ENCODE data around the gene XPNPEP3. TPM values are rescaled to one million over a fixed set of nuclear protein-coding genes. Genes with fewer than 3 reads are reported as not detected.

Gene XPNPEP3
- 10 to 100 TPM; 12.2 to 22.7 (median 14.6) TPM for total RNA-seq
- 1 to 10 TPM; 3.2 to 4.1 (median 3.6) TPM for polyA plus RNA-seq
- long read RNA-seq, donor 1, partial matches to known transcripts, result 0 of 4 reads
- long read RNA-seq, donor 1, other reads (novel, unspliced or antisense), result 0 of 4 reads
- long read RNA-seq, donor 2, full-length matches to known transcripts, result 2 of 2 reads
- long read RNA-seq, donor 2, partial matches to known transcripts, result 0 of 2 reads
- long read RNA-seq, donor 2, other reads (novel, unspliced or antisense), result 0 of 2 reads

- 0 to 1% (median 1%) methylated on average over 38 to 63 of the region's 63 CpGs for WGBS, 5 donors
- no peaks in the 10 kb centered on the region for H3K27me3 ChIP-seq (replicated peaks in 1 of 7)
- H3K4me1 ChIP-seq, result peaks cover 38 to 77% (median 62%) of the 10 kb centered on the region in 6 donors
- H3K4me3 ChIP-seq, result peak within 1 kb of the TSS; percentile 74 to 93 (median 85)
- peaks cover 0 to 17% (median 0%) of the 10 kb centered on the region in 6 donors for H3K36me3 ChIP-seq
- H3K27ac ChIP-seq, result peak within 1 kb of the TSS; percentile 93 to 100 (median 97)
- intact Hi-C loops (cut with DNase I; ENCODE audit: low total_unique reads), result no loop called here
- DNase-seq, result peak; percentile 99
- H3K9me3 ChIP-seq, result no peaks in the 10 kb centered on the region
- TF ChIP-seq POLR2AphosphoS5 (IDR thresholded peaks at IDR 0.05) (peak; percentile 87 to 94 (median 90)), POLR2A (IDR thresholded peaks at IDR 0.05) (peak in 1 of 3 donors; percentile 50)
- TF ChIP-seq, protein P1, sequence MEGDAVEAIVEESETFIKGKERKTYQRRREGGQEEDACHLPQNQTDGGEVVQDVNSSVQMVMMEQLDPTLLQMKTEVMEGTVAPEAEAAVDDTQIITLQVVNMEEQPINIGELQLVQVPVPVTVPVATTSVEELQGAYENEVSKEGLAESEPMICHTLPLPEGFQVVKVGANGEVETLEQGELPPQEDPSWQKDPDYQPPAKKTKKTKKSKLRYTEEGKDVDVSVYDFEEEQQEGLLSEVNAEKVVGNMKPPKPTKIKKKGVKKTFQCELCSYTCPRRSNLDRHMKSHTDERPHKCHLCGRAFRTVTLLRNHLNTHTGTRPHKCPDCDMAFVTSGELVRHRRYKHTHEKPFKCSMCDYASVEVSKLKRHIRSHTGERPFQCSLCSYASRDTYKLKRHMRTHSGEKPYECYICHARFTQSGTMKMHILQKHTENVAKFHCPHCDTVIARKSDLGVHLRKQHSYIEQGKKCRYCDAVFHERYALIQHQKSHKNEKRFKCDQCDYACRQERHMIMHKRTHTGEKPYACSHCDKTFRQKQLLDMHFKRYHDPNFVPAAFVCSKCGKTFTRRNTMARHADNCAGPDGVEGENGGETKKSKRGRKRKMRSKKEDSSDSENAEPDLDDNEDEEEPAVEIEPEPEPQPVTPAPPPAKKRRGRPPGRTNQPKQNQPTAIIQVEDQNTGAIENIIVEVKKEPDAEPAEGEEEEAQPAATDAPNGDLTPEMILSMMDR (IDR thresholded peaks at IDR 0.05 in 8 of 11, conservative IDR thresholded peaks at IDR 0.05 in 3 of 11), result peak in 8 of 11 experiments; percentile 22 to 61 (median 40)
Observed at GRCh38 chr22:40856513-40857308, at the start of gene XPNPEP3, which contains the start of gene ST13. XPNPEP3 (plus strand) TSS chr22:40857148; CDS start chr22:40857182, 34 bp downstream. ST13 (minus strand) TSS chr22:40856639; CDS start chr22:40856540, 99 bp downstream.

DNA sequence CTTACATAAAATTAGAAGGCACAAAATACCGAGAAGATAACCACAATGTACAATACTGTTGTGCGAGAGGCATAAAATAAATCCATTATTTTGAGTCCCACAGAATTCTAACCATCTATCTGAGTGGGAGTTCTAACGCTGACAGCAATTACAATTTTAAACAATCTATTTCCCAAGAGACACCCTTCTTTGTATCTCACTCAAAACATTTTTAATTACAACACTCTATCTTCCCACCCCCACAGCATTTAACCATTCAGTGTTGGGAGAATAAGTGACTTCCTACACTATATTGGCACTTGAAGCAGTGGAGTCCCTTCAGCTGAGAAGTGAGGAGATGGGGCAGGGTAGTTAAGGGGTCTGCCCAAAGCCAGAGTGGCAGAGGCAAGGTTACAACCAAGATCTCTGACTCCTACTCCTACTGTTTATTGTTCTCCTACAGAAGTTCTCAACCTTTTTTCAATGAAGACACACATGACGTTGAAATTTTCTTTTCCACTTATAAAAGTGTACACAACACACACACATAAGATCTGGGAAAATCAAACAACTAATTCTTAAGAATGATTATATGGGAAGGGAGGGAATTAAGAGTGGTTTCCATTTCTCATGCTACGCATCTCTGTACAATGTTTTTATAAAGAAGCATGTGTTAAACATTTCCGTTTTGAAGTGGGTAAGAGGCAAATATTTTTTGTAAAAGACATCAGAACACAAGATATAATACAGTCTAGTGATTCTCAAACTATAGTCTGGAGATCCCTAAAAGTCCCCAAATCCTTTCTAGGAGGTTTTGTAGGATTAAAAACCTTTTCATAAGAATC is 48.7 kb upstream of the XPNPEP3 start:
- intact Hi-C loops (cut with DNase I; ENCODE audit: low total_unique reads), result no loop called here
- Histone ChIP-seq H3K4me3 (no peak overlapping the region), H3K27me3 (replicated peaks in 1 of 7) (no peaks in the 10 kb centered on the region), H3K27ac (peak overlapping the region in 3 of 8 donors; percentile 9 to 14 (median 13)), H3K36me3 (peaks cover 0 to 16% (median 0%) of the 10 kb centered on the region in 6 donors), H3K4me1 (peaks cover 0 to 8% (median 0%) of the 10 kb centered on the region in 6 donors), H3K9me3 (no peaks in the 10 kb centered on the region)
- 68 to 77% (median 71%) methylated on average over 6 of the region's 6 CpGs for WGBS, 5 donors
- DNase-seq, result no peak
- TF ChIP-seq, protein P1 (IDR thresholded peaks at IDR 0.05 in 8 of 11, conservative IDR thresholded peaks at IDR 0.05 in 3 of 11), result no peak
- TF ChIP-seq POLR2A (IDR thresholded peaks at IDR 0.05) (no peak), POLR2AphosphoS5 (IDR thresholded peaks at IDR 0.05) (no peak)

GRCh38 chr22:40813912-40814315 is 43.0 kb upstream of the XPNPEP3 start:
- Histone ChIP-seq H3K4me1 (peaks cover 13 to 44% (median 19%) of the 10 kb centered on the region in 6 donors), H3K27ac (no peak overlapping the region), H3K27me3 (replicated peaks in 1 of 7) (no peaks in the 10 kb centered on the region), H3K4me3 (no peak overlapping the region), H3K36me3 (peaks cover 0 to 13% (median 0%) of the 10 kb centered on the region in 6 donors), H3K9me3 (no peaks in the 10 kb centered on the region)
- TF ChIP-seq POLR2AphosphoS5 (IDR thresholded peaks at IDR 0.05), result no peak
- TF ChIP-seq, protein P1 (IDR thresholded peaks at IDR 0.05 in 8 of 11, conservative IDR thresholded peaks at IDR 0.05 in 3 of 11), result no peak
- DNase-seq, result no peak
- intact Hi-C loops (cut with DNase I; ENCODE audit: low total_unique reads), result no loop called here

Data from spleen (tissue), 13 donors.